HL-60 (cell line): ENCODE results near the gene SNU13.
"Not testable (repeated sequence)": the region's sequence is repeated elsewhere in the genome, so short reads cannot be mapped to it uniquely, and the experiment has no call there.

Experiments
- DNase-seq, 2 experiments: peaks; one replicate each; pipeline ENCODE4 v3.0.0-alpha.2; 2010 to 2020; ENCODE audit warnings: low read depth in 1 of 2, low spot score in 1 of 2
- H3K27ac ChIP-seq: fragments of 250-450 bp; sonication (Bioruptor Pico); replicated peaks from 2 replicates; pipeline ENCODE4 v1.5.1; 2020; ENCODE audit warnings: mild to moderate bottlenecking, moderate library complexity
- H3K27me3 ChIP-seq: fragments of 250-450 bp; sonication (Bioruptor Pico); 2 replicates; pipeline ENCODE4 v1.5.1; 2021; ENCODE audit warnings: mild to moderate bottlenecking, moderate library complexity; ENCODE audit not compliant: insufficient read depth, poor library complexity, severe bottlenecking
- H3K4me3 ChIP-seq: replicated peaks from 2 replicates; pipeline ENCODE4 v1.5.1; 2011; ENCODE audit warnings: mild to moderate bottlenecking, control low read depth, low read length; ENCODE audit not compliant: insufficient read depth
- CTCF ChIP-seq: IDR thresholded peaks from one replicate; pipeline ENCODE4 v1.5.1; 2011; ENCODE audit warnings: low read length, control low read depth, inconsistent platforms; ENCODE audit not compliant: insufficient read depth
- GABPA ChIP-seq: IDR thresholded peaks from 2 replicates; pipeline ENCODE4 v1.6.1; 2012; ENCODE audit warnings: low read depth
- POLR2AphosphoS5 ChIP-seq: IDR thresholded peaks from 2 replicates; pipeline ENCODE4 v1.6.1; 2012; ENCODE audit warnings: low read depth
- SPI1 ChIP-seq: IDR thresholded peaks from 2 replicates; pipeline ENCODE4 v1.6.1; 2012; ENCODE audit warnings: low read depth, mild to moderate bottlenecking, borderline replicate concordance
- TF ChIP-seq, protein P1 (sequence below): IDR thresholded peaks from 2 replicates; pipeline ENCODE4 v1.6.1; 2012; ENCODE audit warnings: low read depth; ENCODE audit not compliant: insufficient replicate concordance

SNU13 gene

GRCh38 chr22:41676134-41676533 is 12.5 kb downstream of the SNU13 start:
- TF ChIP-seq POLR2AphosphoS5 (no peak), GABPA (no peak), CTCF (no peak), SPI1 (no peak)
- TF ChIP-seq, protein P1, sequence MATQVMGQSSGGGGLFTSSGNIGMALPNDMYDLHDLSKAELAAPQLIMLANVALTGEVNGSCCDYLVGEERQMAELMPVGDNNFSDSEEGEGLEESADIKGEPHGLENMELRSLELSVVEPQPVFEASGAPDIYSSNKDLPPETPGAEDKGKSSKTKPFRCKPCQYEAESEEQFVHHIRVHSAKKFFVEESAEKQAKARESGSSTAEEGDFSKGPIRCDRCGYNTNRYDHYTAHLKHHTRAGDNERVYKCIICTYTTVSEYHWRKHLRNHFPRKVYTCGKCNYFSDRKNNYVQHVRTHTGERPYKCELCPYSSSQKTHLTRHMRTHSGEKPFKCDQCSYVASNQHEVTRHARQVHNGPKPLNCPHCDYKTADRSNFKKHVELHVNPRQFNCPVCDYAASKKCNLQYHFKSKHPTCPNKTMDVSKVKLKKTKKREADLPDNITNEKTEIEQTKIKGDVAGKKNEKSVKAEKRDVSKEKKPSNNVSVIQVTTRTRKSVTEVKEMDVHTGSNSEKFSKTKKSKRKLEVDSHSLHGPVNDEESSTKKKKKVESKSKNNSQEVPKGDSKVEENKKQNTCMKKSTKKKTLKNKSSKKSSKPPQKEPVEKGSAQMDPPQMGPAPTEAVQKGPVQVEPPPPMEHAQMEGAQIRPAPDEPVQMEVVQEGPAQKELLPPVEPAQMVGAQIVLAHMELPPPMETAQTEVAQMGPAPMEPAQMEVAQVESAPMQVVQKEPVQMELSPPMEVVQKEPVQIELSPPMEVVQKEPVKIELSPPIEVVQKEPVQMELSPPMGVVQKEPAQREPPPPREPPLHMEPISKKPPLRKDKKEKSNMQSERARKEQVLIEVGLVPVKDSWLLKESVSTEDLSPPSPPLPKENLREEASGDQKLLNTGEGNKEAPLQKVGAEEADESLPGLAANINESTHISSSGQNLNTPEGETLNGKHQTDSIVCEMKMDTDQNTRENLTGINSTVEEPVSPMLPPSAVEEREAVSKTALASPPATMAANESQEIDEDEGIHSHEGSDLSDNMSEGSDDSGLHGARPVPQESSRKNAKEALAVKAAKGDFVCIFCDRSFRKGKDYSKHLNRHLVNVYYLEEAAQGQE = no peak
- H3K27me3 ChIP-seq = no peaks in the 10 kb centered on the region
- H3K4me3 ChIP-seq = no peak overlapping the region
- no peak for DNase-seq
- no peak overlapping the region for H3K27ac ChIP-seq

GRCh38 chr22:41674846-41675340 is 13.8 kb downstream of the SNU13 start:
- no peak for DNase-seq
- TF ChIP-seq GABPA (no peak), CTCF (no peak), POLR2AphosphoS5 (no peak), SPI1 (no peak)
- TF ChIP-seq, protein P1 = no peak
- Histone ChIP-seq H3K27ac (no peak overlapping the region), H3K4me3 (no peak overlapping the region), H3K27me3 (no peaks in the 10 kb centered on the region)

GRCh38 chr22:41672780-41673509 is 15.7 kb downstream of the SNU13 start:
- no peak for DNase-seq
- Histone ChIP-seq H3K27me3 (no peaks in the 10 kb centered on the region), H3K27ac (no peak overlapping the region), H3K4me3 (no peak overlapping the region)
- TF ChIP-seq CTCF (no peak), SPI1 (no peak), GABPA (no peak), POLR2AphosphoS5 (no peak)
- TF ChIP-seq, protein P1 = no peak

- H3K4me3 ChIP-seq, H3K27ac ChIP-seq, H3K27me3 ChIP-seq, DNase-seq: not testable (repeated sequence)
Measured at GRCh38 chr22:41672096-41672495, 16.6 kb downstream of the SNU13 start.
